Measurements from ENCODE around the gene PMEPA1.

GRCh38 chr20:57688295-57688694 lies 21.5 kb downstream of the PMEPA1 start:
- TF ChIP-seq CTCF (IDR thresholded peaks at IDR 0.05) (no peak), REST (IDR thresholded peaks at IDR 0.05; ENCODE audit: insufficient read depth in 1 of 2, low read depth in 2 of 2, low read length in 1 of 2) (no peak), POLR2AphosphoS5 (IDR thresholded peaks at IDR 0.05; ENCODE audit: low read depth, low read length) (no peak), SIN3A (IDR thresholded peaks at IDR 0.05; ENCODE audit: borderline replicate concordance, insufficient read depth, low read depth, low read length) (no peak), TCF7L2 (IDR thresholded peaks at IDR 0.05; ENCODE audit: low read depth, low read length) (no peak)
